Right kidney (tissue), 1 donor: ENCODE results near the gene DDHD1.

Experiments
- DNase-seq: peaks from one replicate; pipeline ENCODE4 v3.0.0-alpha.2; 2016

Gene DDHD1

DNA sequence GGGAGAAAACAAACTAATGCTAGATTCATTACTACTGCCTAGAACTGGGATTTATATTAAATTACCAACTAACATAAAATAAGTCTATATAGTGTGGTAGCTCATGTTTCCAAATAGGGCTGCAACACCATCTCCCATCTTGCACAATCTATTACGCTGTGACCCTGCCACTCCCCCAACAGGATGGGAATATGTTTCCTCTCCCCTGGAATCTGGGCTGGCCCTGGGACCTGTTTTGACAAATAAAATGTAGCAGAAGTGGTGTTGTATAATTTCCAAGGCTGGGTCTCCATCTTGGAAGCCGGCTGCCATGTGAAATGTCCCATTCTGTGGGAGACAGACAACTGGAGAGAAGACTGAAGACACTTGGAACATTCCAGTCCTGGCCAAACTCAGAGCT is 156.6 kb downstream of the DDHD1 start:
- no peak for DNase-seq

- no peak for DNase-seq
These were observed 157.1 kb downstream of the DDHD1 start for GRCh38 chr14:52995998-52996397.

- DNase-seq: no peak
These were observed 160.8 kb downstream of the DDHD1 start for GRCh38 chr14:52992236-52992870.

DNA sequence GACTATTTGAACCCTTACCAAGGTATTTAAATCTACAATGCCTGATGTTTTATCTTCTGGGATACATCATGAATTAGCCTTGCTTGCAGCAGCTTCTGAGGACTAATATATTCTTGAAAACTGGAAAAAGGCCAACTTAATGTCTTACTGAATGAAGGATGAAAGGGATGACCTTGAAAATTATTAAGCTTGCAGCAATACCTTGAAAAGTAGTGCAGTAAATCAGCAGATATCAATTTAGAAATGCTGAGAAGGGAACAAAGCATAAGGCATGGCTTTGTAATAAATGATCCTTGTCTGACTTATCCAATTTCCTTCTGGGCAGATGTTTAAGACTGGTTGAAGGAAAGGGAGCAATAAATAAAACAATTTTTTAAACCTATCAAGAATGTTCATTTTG is 165.0 kb downstream of the DDHD1 start:
- no peak for DNase-seq

DNA sequence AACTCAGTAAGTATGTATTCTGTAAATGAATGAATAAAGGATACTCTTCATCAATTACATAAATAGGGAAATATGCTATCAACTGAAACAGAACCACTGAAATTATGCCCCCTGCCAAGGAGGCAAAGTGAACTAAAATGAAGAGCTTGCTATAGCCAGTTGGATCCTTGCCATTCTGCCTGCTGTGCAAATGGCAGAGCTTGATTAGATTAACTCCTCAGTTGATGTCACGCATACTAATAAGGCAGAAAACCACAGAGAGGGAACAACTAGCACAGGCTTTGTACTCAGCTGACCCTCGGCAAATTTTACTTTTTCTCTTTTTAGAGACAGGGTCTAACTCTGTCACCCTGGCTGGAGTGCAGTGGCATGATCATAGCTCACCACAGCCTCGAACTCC is 165.6 kb downstream of the DDHD1 start:
- DNase-seq: no peak

GRCh38 chr14:52987042-52987441 is 166.1 kb downstream of the DDHD1 start:
- DNase-seq: no peak
